Measurements from ENCODE around the gene MAPK1. TPM values are rescaled to one million over a fixed set of nuclear protein-coding genes. Genes with fewer than 3 reads are reported as not detected.

MAPK1 gene
- total RNA-seq, 2 experiments from 2014 or later, result 39.6 to 79.8 TPM

GRCh38 chr22:21736084-21736642 lies 131.3 kb downstream of the MAPK1 start:
- Histone ChIP-seq H3K9me3 (ENCODE audit: low read length) (no peaks in the 10 kb centered on the region), H3K36me3 (ENCODE audit: insufficient read depth, low read length) (no peaks in the 10 kb centered on the region), H3K79me2 (ENCODE audit: insufficient read depth, low read depth, low read length) (no peaks in the 10 kb centered on the region), H4K20me1 (ENCODE audit: insufficient read depth, low read length) (no peaks in the 10 kb centered on the region), H3K4me1 (ENCODE audit: insufficient read depth, low read length, poor library complexity, severe bottlenecking) (peaks cover 24% of the 10 kb centered on the region), H2AFZ (ENCODE audit: low read length) (no peak overlapping the region), H3K4me3 (ENCODE audit: low read depth, low read length, poor library complexity, severe bottlenecking) (peak overlapping the region; percentile 74), H3K9me2 (ENCODE audit: insufficient read depth, low read length) (no peaks in the 10 kb centered on the region), H3K4me2 (ENCODE audit: low read length) (peak overlapping the region; percentile 53; the same call in 1 of the 2 replicates), H3K27ac (ENCODE audit: low read depth, low read length, poor library complexity, severe bottlenecking) (no peak overlapping the region)
- TF ChIP-seq EZH2phosphoT487 (IDR thresholded peaks at IDR 0.05; ENCODE audit: borderline replicate concordance, low read depth, low read length), result no peak
- no peak for TF ChIP-seq CTCF (conservative IDR thresholded peaks at IDR 0.05; ENCODE audit: low read length)
- intact Hi-C loops (cut with micrococcal nuclease; ENCODE audit: unreplicated experiment), result loop anchor here (5.0 to 10.0 kb wide), 2 partner anchors 201 to 769 kb away; partner anchors contain the start of gene ZNF280B
- ChIA-PET CTCF (ENCODE audit: unreplicated experiment) (interaction anchor here (0.5 to 0.6 kb wide), 2 partner anchors 188 to 728 kb away, joined by 3 read pairs; no protein-coding TSS in a partner anchor), POLR2A (interaction anchor here (0.5 to 0.7 kb wide), 7 partner anchors 14 to 377 kb away, joined by 3 to 4 read pairs (median 3); no protein-coding TSS in a partner anchor)
- BruUV-seq (replicated peaks), result no TSS peak
- DNase-seq (ENCODE audit: low spot score), result no peak

DNA sequence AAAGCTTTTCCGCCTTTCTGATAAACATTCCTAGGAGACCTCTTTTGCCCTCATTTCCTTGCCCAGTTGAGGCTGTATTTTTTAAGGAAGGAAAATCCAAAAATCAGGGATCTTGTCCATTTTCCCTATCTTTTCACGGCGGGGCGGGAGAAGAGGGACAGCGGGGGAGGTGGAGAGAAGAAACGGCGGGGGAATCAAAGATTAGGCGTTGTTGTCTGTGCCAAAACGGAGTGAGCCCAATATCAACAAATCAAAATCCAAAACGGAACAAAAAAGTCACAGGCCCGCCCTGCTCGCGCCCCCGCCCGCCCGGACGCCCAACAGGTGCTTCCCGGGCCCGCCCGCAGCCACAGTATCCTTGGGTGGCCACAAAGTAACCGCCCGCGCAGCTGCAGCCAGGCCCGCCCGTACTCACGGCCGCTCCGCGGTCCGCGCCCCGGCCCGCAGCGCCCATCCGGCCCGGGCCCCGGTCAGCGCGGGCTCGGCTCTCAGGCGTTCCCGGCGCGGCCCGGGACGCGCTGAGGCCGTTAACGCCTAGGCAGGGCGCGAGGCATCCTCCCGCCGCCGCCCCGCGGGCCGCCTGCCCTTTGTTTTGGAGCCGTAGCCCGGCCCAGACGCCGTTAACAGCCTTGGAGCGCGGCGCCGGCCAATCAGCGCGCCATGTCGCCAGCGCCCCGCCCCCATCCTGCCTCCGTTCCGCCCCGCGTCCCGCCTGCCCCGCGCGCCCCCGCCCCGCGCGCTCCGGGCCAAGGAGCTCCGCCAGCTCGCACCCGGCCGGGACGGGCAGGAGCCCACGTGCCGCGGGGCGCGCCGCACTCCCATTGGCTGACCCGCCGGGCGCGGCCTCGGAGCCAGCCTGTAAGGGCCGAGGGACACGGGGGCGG lies 132.0 kb downstream of the MAPK1 start, which contains the start of gene YPEL1:
Gene YPEL1 (minus strand): TSS at position 595 of the 884 bp plus-strand sequence. CDS start 25,050 bp downstream, outside the sequence.
- Histone ChIP-seq H3K36me3 (ENCODE audit: insufficient read depth, low read length) (no peaks in the 10 kb centered on the region), H3K9me3 (ENCODE audit: low read length) (no peaks in the 10 kb centered on the region), H3K4me3 (ENCODE audit: low read depth, low read length, poor library complexity, severe bottlenecking) (peak within 1 kb of the TSS; percentile 74), H3K9me2 (ENCODE audit: insufficient read depth, low read length) (no peaks in the 10 kb centered on the region), H4K20me1 (ENCODE audit: insufficient read depth, low read length) (no peaks in the 10 kb centered on the region), H3K4me1 (ENCODE audit: insufficient read depth, low read length, poor library complexity, severe bottlenecking) (peaks cover 27% of the 10 kb centered on the region), H3K27ac (ENCODE audit: low read depth, low read length, poor library complexity, severe bottlenecking) (peak within 1 kb of the TSS; percentile 69), H2AFZ (ENCODE audit: low read length) (peak within 1 kb of the TSS; percentile 91), H3K4me2 (ENCODE audit: low read length) (peak within 1 kb of the TSS; percentile 86), H3K79me2 (ENCODE audit: insufficient read depth, low read depth, low read length) (no peaks in the 10 kb centered on the region)
- intact Hi-C loops (cut with micrococcal nuclease; ENCODE audit: unreplicated experiment), result loop anchor here (2.0 to 10.0 kb wide), 3 partner anchors 131 to 769 kb away; partner anchors contain the start of genes MAPK1 and ZNF280B
- no TSS peak for BruUV-seq (replicated peaks)
- ChIA-PET POLR2A (interaction anchor here (0.5 to 0.7 kb wide), 9 partner anchors 13 to 378 kb away, joined by 3 to 7 read pairs (median 3); no protein-coding TSS in a partner anchor), CTCF (ENCODE audit: unreplicated experiment) (interaction anchor here (0.6 kb wide), 1 partner anchor 728 kb away, joined by 3 read pairs; no protein-coding TSS in a partner anchor)
- peak; percentile 96 for DNase-seq (ENCODE audit: low spot score)
- TF ChIP-seq EZH2phosphoT487 (IDR thresholded peaks at IDR 0.05; ENCODE audit: borderline replicate concordance, low read depth, low read length) (no peak), CTCF (conservative IDR thresholded peaks at IDR 0.05; ENCODE audit: low read length) (no peak)
